Endothelial cell of umbilical vein (primary cell): ENCODE data around the gene DMD. TPM values are rescaled to one million over a fixed set of nuclear protein-coding genes. Genes with fewer than 3 reads are reported as not detected.

Experiments used
- BruUV-seq: library from RNA; stranded (reverse); fragments of 400-500 nt; replicated peaks from 2 replicates; lab custom pipeline; 2021; lab: Mats Ljungman, UMichigan
- CTCF ChIA-PET: fragments of 300-600, 350-600 bp; sonication (Branson Sonifier 250); formaldehyde crosslinking; loops from one replicate; lab custom pipeline; 2021; ENCODE audit warnings: antibody characterized with exemption, inconsistent platforms; lab: Charles Lee
- POLR2A ChIA-PET: fragments of 300-600, 350-600 bp; sonication (Branson Sonifier 250); formaldehyde crosslinking; loops from one replicate; lab custom pipeline; 2021; ENCODE audit warnings: antibody characterized with exemption, inconsistent platforms; lab: Charles Lee
- DNase-seq: peaks from one replicate; pipeline ENCODE4 v3.0.0-alpha.2; 2011; ENCODE audit warnings: low read depth, low spot score
- FAIRE-seq: peaks from 2 replicates; lab custom pipeline; 2011; peaks lifted over from hg19 to GRCh38; lab: Jason Lieb, UNC
- H2AFZ ChIP-seq: 2 replicates; pipeline ENCODE4 v1.6.0; 2012; ENCODE audit warnings: low read depth, low read length, control low read depth, inconsistent platforms
- H3K27ac ChIP-seq: 2 replicates; pipeline ENCODE4 v1.5.1; 2011; ENCODE audit warnings: low read depth, mild to moderate bottlenecking, control low read depth, low read length, moderate library complexity; ENCODE audit not compliant: insufficient read depth
- H3K27me3 ChIP-seq, 2 experiments: 2 replicates each; pipeline versions ENCODE4 v1.6.0 to v1.6.1; 2011; ENCODE audit warnings: low read length in 2 of 2, mixed read lengths in 1 of 2; ENCODE audit not compliant: control insufficient read depth in 2 of 2, insufficient read depth in 2 of 2
- H3K36me3 ChIP-seq, 2 experiments: 2 replicates in 1 of 2; 3 replicates in 1 of 2; pipeline ENCODE4 v1.5.1; 2011; ENCODE audit warnings: low read length in 2 of 2, mild to moderate bottlenecking in 1 of 2, moderate library complexity in 1 of 2; ENCODE audit not compliant: control insufficient read depth in 2 of 2, insufficient read depth in 2 of 2; ENCODE audit errors: extremely low read depth in 1 of 2
- H3K4me1 ChIP-seq: 3 replicates; pipeline ENCODE4 v1.5.1; 2011; ENCODE audit warnings: mild to moderate bottlenecking, low read length; ENCODE audit not compliant: control insufficient read depth, insufficient read depth; ENCODE audit errors: extremely low read depth
- H3K4me2 ChIP-seq: 2 replicates; pipeline ENCODE4 v1.6.1; 2011; ENCODE audit warnings: low read length, control low read depth, mixed read lengths; ENCODE audit not compliant: insufficient read depth
- H3K4me3 ChIP-seq, 3 experiments: fragments of 200-600 bp in 1 of 3; sonication (generic), shearing (Covaris generic) in 1 of 3; replicated peaks in 1 of 3; 2 replicates each; pipeline ENCODE4 v1.5.1; 2011 to 2016; ENCODE audit warnings: control low read depth in 3 of 3, low read length in 3 of 3, mild to moderate bottlenecking in 2 of 3, inconsistent platforms in 1 of 3, low read depth in 1 of 3, moderate library complexity in 1 of 3; ENCODE audit not compliant: insufficient read depth in 1 of 3
- H3K79me2 ChIP-seq: 2 replicates; pipeline ENCODE4 v1.6.0; 2012; ENCODE audit warnings: low read length, inconsistent platforms; ENCODE audit not compliant: control insufficient read depth, insufficient read depth
- H3K9ac ChIP-seq: replicated peaks from 2 replicates; pipeline ENCODE3; 2011; ENCODE audit warnings: low read length, control low read depth; ENCODE audit not compliant: insufficient read depth; ENCODE audit errors: extremely low read depth
- H3K9me1 ChIP-seq: replicated peaks from 3 replicates; pipeline ENCODE4 v1.6.0; 2011; ENCODE audit warnings: mild to moderate bottlenecking, low read length; ENCODE audit not compliant: control insufficient read depth, insufficient read depth; ENCODE audit errors: extremely low read depth
- H3K9me3 ChIP-seq: replicated peaks from 2 replicates; pipeline ENCODE4 v1.5.1; 2012; ENCODE audit warnings: low read length, inconsistent platforms; ENCODE audit not compliant: control insufficient read depth, insufficient read depth
- H4K20me1 ChIP-seq: replicated peaks from 2 replicates; pipeline ENCODE3; 2011; ENCODE audit warnings: mild to moderate bottlenecking, low read length; ENCODE audit not compliant: control insufficient read depth, insufficient read depth; ENCODE audit errors: extremely low read depth
- CTCF ChIP-seq, 2 donors: IDR thresholded peaks; 1 replicate in 1 of 2; 2 replicates in 1 of 2; pipeline ENCODE4 v1.5.1; 2011; ENCODE audit warnings: low read length in 2 of 2, mild to moderate bottlenecking in 2 of 2, moderate library complexity in 2 of 2, control low read depth in 1 of 2, inconsistent platforms in 1 of 2, low read depth in 1 of 2; ENCODE audit not compliant: insufficient read depth in 1 of 2; ENCODE audit errors: extremely low read depth in 1 of 2
- EZH2 ChIP-seq: IDR thresholded peaks from 2 replicates; pipeline ENCODE4 v1.6.1; 2012; ENCODE audit warnings: borderline replicate concordance, low read depth, mild to moderate bottlenecking, moderate library complexity, low read length, inconsistent platforms; ENCODE audit not compliant: severe bottlenecking
- JUN ChIP-seq: IDR thresholded peaks from 2 replicates; pipeline ENCODE4 v1.6.1; 2011; ENCODE audit warnings: borderline replicate concordance, low read depth; ENCODE audit not compliant: insufficient read length, insufficient read depth
- MAX ChIP-seq: IDR thresholded peaks from 2 replicates; pipeline ENCODE4 v1.6.1; 2011; ENCODE audit not compliant: insufficient read depth, insufficient read length
- MYC ChIP-seq: IDR thresholded peaks from one replicate; pipeline ENCODE4 v1.6.1; 2011; ENCODE audit warnings: mild to moderate bottlenecking, low read depth, low read length
- POLR2A ChIP-seq: IDR thresholded peaks from 2 replicates; pipeline ENCODE4 v1.6.1; 2012; ENCODE audit warnings: low read depth, mild to moderate bottlenecking, control low read depth, low read length
- dilution Hi-C: fragments of 300-500 bp; cut with MboI; formaldehyde crosslinking; loops from one replicate; pipeline ENCODE4 v1.15.0; 2019; ENCODE audit warnings: low sequenced_read_pairs; ENCODE audit not compliant: extremely low pct_ligation_motif_present
- intact Hi-C: fragments of 100-400 bp; cut with micrococcal nuclease; formaldehyde crosslinking; loops from one replicate; pipeline ENCODE4 v1.10.0; 2022
- polyA plus RNA-seq, 4 experiments: library from polyadenylated mRNA; depleted of rRNA in 3 of 4; stranded (reverse) in 3 of 4; unstranded in 1 of 4; fragments of >200 nt; gene quantifications; 2 replicates each; pipeline versions ENCODE4 v1.2.1 to v1.2.3, GENCODE V29; 2011 to 2012; ENCODE audit warnings: missing spikeins in 1 of 4
- total RNA-seq: library from RNA; stranded (reverse); gene quantifications from 2 replicates; pipeline ENCODE4 v1.2.3, GENCODE V29; 2021

Gene DMD
- total and polyA plus RNA-seq, 2 donors (not counting 3 experiments of a cell fraction or from before 2014, with no cell fraction given) = 7.3 to 9.0 TPM

GRCh38 chrX:31154946-31155345, 2056.4 kb downstream of the DMD start:
- H3K27me3 ChIP-seq = no peaks in the 10 kb centered on the region
- no peaks in the 10 kb centered on the region for H3K36me3 ChIP-seq
- H3K27ac ChIP-seq = no peak overlapping the region
- H3K4me1 ChIP-seq = no peaks in the 10 kb centered on the region
- intact Hi-C loops (no loop called here), dilution Hi-C loops (no loop called here)
- no peaks in the 10 kb centered on the region for H3K79me2 ChIP-seq
- no peaks in the 10 kb centered on the region for H4K20me1 ChIP-seq
- no peak overlapping the region for H2AFZ ChIP-seq
- ChIA-PET CTCF (no interaction called here), POLR2A (no interaction called here)
- FAIRE-seq = no peak
- H3K9me1 ChIP-seq = no peaks in the 10 kb centered on the region
- H3K9me3 ChIP-seq = no peaks in the 10 kb centered on the region
- H3K4me3 ChIP-seq = no peak overlapping the region
- BruUV-seq = no TSS peak
- no peak for DNase-seq
- H3K9ac ChIP-seq = no peak overlapping the region
- TF ChIP-seq MYC (no peak), POLR2A (no peak), MAX (no peak), EZH2 (no peak), CTCF (IDR thresholded peaks at IDR 0.05; ENCODE audit: extremely low read depth in 1 of 2, insufficient read depth in 1 of 2, low read depth in 1 of 2, low read length in 2 of 2) (no peak)
- H3K4me2 ChIP-seq = no peak overlapping the region

- ChIA-PET POLR2A (no interaction called here), CTCF (interaction anchor here (0.7 kb wide), 1 partner anchor 679 kb away, joined by 4 read pairs; no protein-coding TSS in a partner anchor)
- H4K20me1 ChIP-seq = no peaks in the 10 kb centered on the region
- H3K27ac ChIP-seq = no peak overlapping the region
- no peak overlapping the region for H3K4me2 ChIP-seq
- intact Hi-C loops (no loop called here), dilution Hi-C loops (no loop called here)
- FAIRE-seq (no peak), DNase-seq (no peak)
- H3K27me3 ChIP-seq = no peaks in the 10 kb centered on the region
- no peaks in the 10 kb centered on the region for H3K4me1 ChIP-seq
- TF ChIP-seq JUN = no peak
- H3K9me3 ChIP-seq = no peaks in the 10 kb centered on the region
- H3K4me3 ChIP-seq = no peak overlapping the region
- BruUV-seq = no TSS peak
- H3K9me1 ChIP-seq = no peaks in the 10 kb centered on the region
- no peaks in the 10 kb centered on the region for H3K36me3 ChIP-seq
- H3K9ac ChIP-seq = no peak overlapping the region
- no peak overlapping the region for H2AFZ ChIP-seq
- H3K79me2 ChIP-seq = no peaks in the 10 kb centered on the region
These were observed 2057.8 kb downstream of the DMD start for GRCh38 chrX:31153475-31154047.
